ENCODE data around the gene SOX11. TPM values are rescaled to one million over a fixed set of nuclear protein-coding genes. Genes with fewer than 3 reads are reported as not detected.

Gene SOX11
- total and polyA plus RNA-seq, 3 donors from 2014 or later: 0.05 to 0.08 (median 0.06) TPM

GRCh38 chr2:5748391-5748790 is 56.2 kb downstream of the SOX11 start:
- Histone ChIP-seq H3K4me3 (no peak overlapping the region), H3K9me3 (no peaks in the 10 kb centered on the region), H3K36me3 (ENCODE audit: low read depth, missing control alignments) (no peaks in the 10 kb centered on the region), H3K4me1 (no peaks in the 10 kb centered on the region), H3K27me3 (no peaks in the 10 kb centered on the region), H3K27ac (no peak overlapping the region)
- 90 to 93% methylated on average over 2 of the region's 2 CpGs for WGBS, 2 donors
- intact Hi-C loops (cut with DNase I; ENCODE audit: low total_unique reads): no loop called here
- TF ChIP-seq POLR2A (IDR thresholded peaks at IDR 0.05): no peak
- no peak for TF ChIP-seq CTCF (IDR thresholded peaks at IDR 0.05)
- DNase-seq: no peak

- Histone ChIP-seq H3K36me3 (ENCODE audit: low read depth, missing control alignments) (no peaks in the 10 kb centered on the region), H3K27ac (no peak overlapping the region), H3K4me3 (no peak overlapping the region), H3K9me3 (no peaks in the 10 kb centered on the region), H3K4me1 (no peaks in the 10 kb centered on the region), H3K27me3 (no peaks in the 10 kb centered on the region)
- 88% methylated on average over 4 of the region's 4 CpGs for WGBS, 2 donors
- DNase-seq: no peak
- intact Hi-C loops (cut with DNase I; ENCODE audit: low total_unique reads): no loop called here
- TF ChIP-seq POLR2A (IDR thresholded peaks at IDR 0.05) (no peak), CTCF (IDR thresholded peaks at IDR 0.05) (no peak)
These were observed 56.8 kb downstream of the SOX11 start for GRCh38 chr2:5748946-5749345.

GRCh38 chr2:5749347-5749746 is 57.2 kb downstream of the SOX11 start:
- no peak for TF ChIP-seq POLR2A (IDR thresholded peaks at IDR 0.05)
- TF ChIP-seq CTCF (IDR thresholded peaks at IDR 0.05): no peak
- intact Hi-C loops (cut with DNase I; ENCODE audit: low total_unique reads): no loop called here
- no peaks in the 10 kb centered on the region for H3K36me3 ChIP-seq (ENCODE audit: low read depth, missing control alignments)
- no peak for DNase-seq
- WGBS, 2 donors: 86 to 93% methylated on average over 7 to 8 of the region's 8 CpGs
- H3K4me1 ChIP-seq: no peaks in the 10 kb centered on the region
- H3K4me3 ChIP-seq: no peak overlapping the region
- no peak overlapping the region for H3K27ac ChIP-seq
- no peaks in the 10 kb centered on the region for H3K27me3 ChIP-seq
- H3K9me3 ChIP-seq: no peaks in the 10 kb centered on the region

All from testis (tissue), 3 donors.